CD8-positive, alpha-beta memory T cell (primary cell): ENCODE data around the gene SLC16A3. TPM values are rescaled to one million over a fixed set of nuclear protein-coding genes. Genes with fewer than 3 reads are reported as not detected.
A peak's percentile ranks its signal among the peaks of the same experiment; 100 is the strongest.

ENCODE experiments used
- CTCF ChIA-PET: fragments of 350-600 bp; sonication (Branson Sonifier 250); formaldehyde crosslinking; loops from one replicate; lab custom pipeline; 2021; ENCODE audit warnings: antibody characterized with exemption; lab: Charles Lee
- POLR2A ChIA-PET: fragments of 350-600 bp; sonication (Branson Sonifier 250); formaldehyde crosslinking; loops from one replicate; lab custom pipeline; 2021; ENCODE audit warnings: antibody characterized with exemption; lab: Charles Lee
- DNase-seq, 5 donors: peaks; one replicate each; pipeline versions ENCODE4 v3.0.0 to v3.0.0-alpha.2; 2020 to 2022; ENCODE audit warnings: mixed read lengths in 1 of 5
- H3K27ac ChIP-seq: one replicate; pipeline ENCODE4 v1.7.0; 2013; ENCODE audit warnings: low read depth, mild to moderate bottlenecking, low read length, moderate library complexity
- H3K27me3 ChIP-seq: 2 replicates; pipeline ENCODE4 v1.7.0; 2013; ENCODE audit warnings: low read length, mild to moderate bottlenecking; ENCODE audit not compliant: insufficient read depth, poor library complexity, severe bottlenecking
- H3K36me3 ChIP-seq: 2 replicates; pipeline ENCODE4 v1.7.0; 2013; ENCODE audit warnings: mild to moderate bottlenecking, low read length, moderate library complexity; ENCODE audit not compliant: insufficient read depth
- H3K4me1 ChIP-seq: 2 replicates; pipeline ENCODE4 v1.7.0; 2013; ENCODE audit warnings: mild to moderate bottlenecking, low read length, moderate library complexity; ENCODE audit not compliant: insufficient read depth
- H3K4me3 ChIP-seq: 2 replicates; pipeline ENCODE4 v1.7.0; 2013; ENCODE audit warnings: mild to moderate bottlenecking, low read length
- H3K9me3 ChIP-seq: 2 replicates; pipeline ENCODE4 v1.7.0; 2013; ENCODE audit warnings: mild to moderate bottlenecking, low read length
- H3K27ac Mint-ChIP-seq, 8 donors: one replicate each; pipeline ENCODE4 v1.8.0; 2020 to 2021; ENCODE audit warnings: mixed read lengths in 8 of 8, mild to moderate bottlenecking in 6 of 8, inconsistent platforms in 3 of 8, moderate library complexity in 3 of 8
- H3K27me3 Mint-ChIP-seq, 2 donors: one replicate each; pipeline ENCODE4 v1.8.0; 2020 to 2021; ENCODE audit warnings: mixed read lengths in 2 of 2, mild to moderate bottlenecking in 1 of 2, moderate library complexity in 1 of 2
- H3K36me3 Mint-ChIP-seq, 3 donors: one replicate each; pipeline ENCODE4 v1.8.0; 2020 to 2021; ENCODE audit warnings: mixed read lengths in 3 of 3, inconsistent platforms in 1 of 3, mild to moderate bottlenecking in 1 of 3
- H3K4me1 Mint-ChIP-seq, 3 donors: one replicate each; pipeline ENCODE4 v1.8.0; 2020 to 2021; ENCODE audit warnings: mixed read lengths in 3 of 3, inconsistent platforms in 1 of 3, mild to moderate bottlenecking in 1 of 3
- H3K4me3 Mint-ChIP-seq, 7 donors: one replicate each; pipeline ENCODE4 v1.8.0; 2020 to 2021; ENCODE audit warnings: mixed read lengths in 7 of 7, mild to moderate bottlenecking in 6 of 7, moderate library complexity in 4 of 7, inconsistent platforms in 2 of 7
- H3K9me3 Mint-ChIP-seq, 5 donors: one replicate each; pipeline ENCODE4 v1.8.0; 2020 to 2022; ENCODE audit warnings: mixed read lengths in 5 of 5, mild to moderate bottlenecking in 3 of 5, moderate library complexity in 2 of 5, inconsistent platforms in 1 of 5
- polyA plus RNA-seq: library from polyadenylated mRNA; unstranded; fragments of 300-500 nt; fragmentation: Illumina TruSeq; gene quantifications from one replicate; pipeline ENCODE4 v1.2.3, GENCODE V29; 2021
- total RNA-seq, 2 experiments: library from RNA; stranded (reverse); gene quantifications; one replicate each; pipeline ENCODE4 v1.2.3, GENCODE V29; 2021

The SLC16A3 gene
- total and polyA plus RNA-seq, 3 experiments from 2014 or later = 3.3 to 31.8 (median 27.5) TPM

- DNase-seq = no peak
- POLR2A ChIA-PET = no interaction called here
- H3K9me3 ChIP-seq = no peaks in the 10 kb centered on the region
- peaks cover 12% of the 10 kb centered on the region for H3K4me1 ChIP-seq
- no peaks in the 10 kb centered on the region for H3K36me3 Mint-ChIP-seq
- no peak overlapping the region for H3K4me3 ChIP-seq
- peak overlapping the region in 4 of 8 donors; percentile 27 to 73 (median 68) for H3K27ac Mint-ChIP-seq
- no peaks in the 10 kb centered on the region for H3K27me3 ChIP-seq
- no peaks in the 10 kb centered on the region for H3K9me3 Mint-ChIP-seq
- no peaks in the 10 kb centered on the region for H3K27me3 Mint-ChIP-seq
- no peaks in the 10 kb centered on the region for H3K36me3 ChIP-seq
- H3K4me1 Mint-ChIP-seq = peaks cover 1 to 6% (median 6%) of the 10 kb centered on the region in 3 donors
- H3K4me3 Mint-ChIP-seq = peak overlapping the region in 1 of 7 donors; percentile 62
- no peak overlapping the region for H3K27ac ChIP-seq
- CTCF ChIA-PET = no interaction called here
Measured at GRCh38 chr17:82221341-82221902, 7.4 kb upstream of the SLC16A3 start.

- CTCF ChIA-PET = interaction anchor here (1.5 kb wide), 1 partner anchor 17 kb away, joined by 3 read pairs; no protein-coding TSS in a partner anchor
- H3K27me3 ChIP-seq = no peaks in the 10 kb centered on the region
- H3K27ac ChIP-seq = no peak overlapping the region
- no peaks in the 10 kb centered on the region for H3K9me3 ChIP-seq
- Mint-ChIP-seq H3K27me3 (no peaks in the 10 kb centered on the region), H3K27ac (no peak overlapping the region), H3K4me1 (peaks cover 0 to 8% (median 6%) of the 10 kb centered on the region in 3 donors), H3K36me3 (no peaks in the 10 kb centered on the region), H3K4me3 (no peak overlapping the region), H3K9me3 (no peaks in the 10 kb centered on the region)
- H3K4me1 ChIP-seq = peaks cover 6% of the 10 kb centered on the region
- H3K4me3 ChIP-seq = no peak overlapping the region
- POLR2A ChIA-PET = interaction anchor here (0.6 kb wide), 1 partner anchor 11 kb away, joined by 3 read pairs; no protein-coding TSS in a partner anchor
- DNase-seq = no peak
- no peaks in the 10 kb centered on the region for H3K36me3 ChIP-seq
Measured at GRCh38 chr17:82222816-82223215, 6.0 kb upstream of the SLC16A3 start.

DNA sequence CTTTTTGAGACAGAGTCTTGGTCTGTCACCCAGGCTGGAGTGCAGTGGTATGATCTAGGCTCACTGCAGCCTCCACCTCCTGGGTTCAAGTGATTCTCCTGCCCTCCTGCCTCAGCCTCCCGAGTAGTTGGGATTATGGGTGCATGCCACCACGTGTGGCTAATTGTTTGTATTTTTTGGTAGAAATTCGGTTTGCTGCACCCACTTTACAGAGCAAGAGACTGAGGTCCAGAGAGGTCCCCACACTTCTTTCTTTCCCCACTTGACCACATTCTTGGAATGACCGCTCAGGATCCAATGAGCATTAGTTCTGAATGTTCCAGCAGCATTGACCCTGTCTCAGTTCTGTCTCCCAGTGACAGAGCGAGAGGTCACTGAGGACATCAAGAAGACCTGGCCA lies 5.3 kb upstream of the SLC16A3 start:
- Mint-ChIP-seq H3K4me3 (no peak overlapping the region), H3K27ac (peak overlapping the region in 1 of 8 donors; percentile 32), H3K4me1 (peaks cover 0 to 13% (median 6%) of the 10 kb centered on the region in 3 donors), H3K27me3 (no peaks in the 10 kb centered on the region), H3K9me3 (no peaks in the 10 kb centered on the region), H3K36me3 (no peaks in the 10 kb centered on the region)
- CTCF ChIA-PET = interaction anchor here (1.5 kb wide), 1 partner anchor 17 kb away, joined by 3 read pairs; no protein-coding TSS in a partner anchor
- no peaks in the 10 kb centered on the region for H3K27me3 ChIP-seq
- DNase-seq = no peak
- H3K4me1 ChIP-seq = peaks cover 10% of the 10 kb centered on the region
- H3K36me3 ChIP-seq = no peaks in the 10 kb centered on the region
- no peaks in the 10 kb centered on the region for H3K9me3 ChIP-seq
- no peak overlapping the region for H3K4me3 ChIP-seq
- H3K27ac ChIP-seq = no peak overlapping the region
- POLR2A ChIA-PET = no interaction called here

- POLR2A ChIA-PET = no interaction called here
- H3K9me3 Mint-ChIP-seq = no peaks in the 10 kb centered on the region
- Histone ChIP-seq H3K4me3 (no peak overlapping the region), H3K4me1 (peaks cover 14% of the 10 kb centered on the region), H3K9me3 (no peaks in the 10 kb centered on the region), H3K27me3 (no peaks in the 10 kb centered on the region), H3K36me3 (no peaks in the 10 kb centered on the region), H3K27ac (no peak overlapping the region)
- peaks cover 0 to 16% (median 6%) of the 10 kb centered on the region in 3 donors for H3K4me1 Mint-ChIP-seq
- CTCF ChIA-PET = no interaction called here
- no peak overlapping the region for H3K27ac Mint-ChIP-seq
- no peaks in the 10 kb centered on the region for H3K27me3 Mint-ChIP-seq
- no peak for DNase-seq
- H3K36me3 Mint-ChIP-seq = no peaks in the 10 kb centered on the region
- H3K4me3 Mint-ChIP-seq = no peak overlapping the region
Measured at GRCh38 chr17:82224666-82225065, 4.2 kb upstream of the SLC16A3 start.

GRCh38 chr17:82225368-82226029 lies 3.3 kb upstream of the SLC16A3 start:
- Histone ChIP-seq H3K9me3 (no peaks in the 10 kb centered on the region), H3K4me1 (peaks cover 22% of the 10 kb centered on the region), H3K36me3 (no peaks in the 10 kb centered on the region), H3K27me3 (no peaks in the 10 kb centered on the region), H3K27ac (peak overlapping the region; percentile 54), H3K4me3 (no peak overlapping the region)
- DNase-seq = no peak
- ChIA-PET CTCF (no interaction called here), POLR2A (no interaction called here)
- no peaks in the 10 kb centered on the region for H3K27me3 Mint-ChIP-seq
- no peaks in the 10 kb centered on the region for H3K36me3 Mint-ChIP-seq
- peaks cover 5 to 24% (median 11%) of the 10 kb centered on the region in 3 donors for H3K4me1 Mint-ChIP-seq
- no peaks in the 10 kb centered on the region for H3K9me3 Mint-ChIP-seq
- no peak overlapping the region for H3K27ac Mint-ChIP-seq
- H3K4me3 Mint-ChIP-seq = peak overlapping the region in 1 of 7 donors; percentile 32

- H3K27ac Mint-ChIP-seq = peak overlapping the region in 1 of 8 donors; percentile 54
- Histone ChIP-seq H3K9me3 (no peaks in the 10 kb centered on the region), H3K27ac (peak overlapping the region; percentile 54), H3K4me1 (peaks cover 25% of the 10 kb centered on the region), H3K4me3 (no peak overlapping the region), H3K27me3 (no peaks in the 10 kb centered on the region), H3K36me3 (no peaks in the 10 kb centered on the region)
- H3K27me3 Mint-ChIP-seq = no peaks in the 10 kb centered on the region
- ChIA-PET POLR2A (no interaction called here), CTCF (no interaction called here)
- H3K4me1 Mint-ChIP-seq = peaks cover 5 to 24% (median 11%) of the 10 kb centered on the region in 3 donors
- no peaks in the 10 kb centered on the region for H3K9me3 Mint-ChIP-seq
- H3K36me3 Mint-ChIP-seq = no peaks in the 10 kb centered on the region
- DNase-seq = no peak
- no peak overlapping the region for H3K4me3 Mint-ChIP-seq
Measured at GRCh38 chr17:82226146-82226808, 2.6 kb upstream of the SLC16A3 start.

DNA sequence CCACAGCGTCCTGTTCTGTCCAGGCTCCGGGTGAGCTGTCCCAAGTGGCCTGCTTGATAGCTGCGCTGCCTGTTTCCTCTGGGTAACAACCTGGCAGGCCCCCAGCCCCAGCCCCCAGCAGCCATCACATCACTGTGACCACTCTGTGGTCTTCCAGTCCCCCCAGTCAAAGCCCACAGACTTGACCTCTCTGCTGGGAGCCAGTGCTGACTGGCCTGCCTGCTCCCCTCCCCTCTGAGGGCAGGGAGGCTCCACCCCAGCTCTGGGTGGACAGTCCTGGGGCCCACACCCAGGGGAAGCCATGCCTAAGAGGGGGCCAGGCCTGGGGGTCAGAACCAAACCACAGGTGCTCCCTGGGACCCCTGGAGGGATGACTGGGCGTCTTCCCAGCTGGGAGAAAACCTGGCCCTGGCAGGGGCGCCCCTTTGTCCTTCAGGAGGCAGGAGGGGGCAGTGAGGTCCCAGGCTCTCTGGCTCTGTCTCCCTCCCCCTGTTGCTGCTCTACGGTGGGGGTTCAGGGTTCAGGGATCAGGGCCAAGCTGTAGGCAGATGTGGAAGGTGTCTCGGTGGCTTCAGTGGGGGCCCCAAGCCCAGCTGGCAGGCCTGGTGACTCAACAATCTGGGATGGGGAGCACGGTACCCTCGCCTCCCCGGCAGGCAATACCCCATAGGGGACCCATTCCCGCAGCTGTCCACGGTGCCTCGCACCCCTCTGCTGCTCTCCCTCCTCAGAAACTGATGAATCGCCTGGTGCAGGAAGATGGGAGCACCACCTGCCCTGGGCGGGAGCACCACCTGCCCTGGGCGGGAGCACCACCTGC lies 1.8 kb upstream of the SLC16A3 start:
- no peaks in the 10 kb centered on the region for H3K36me3 Mint-ChIP-seq
- no peaks in the 10 kb centered on the region for H3K27me3 ChIP-seq
- no peaks in the 10 kb centered on the region for H3K36me3 ChIP-seq
- peak overlapping the region in 4 of 7 donors; percentile 33 to 53 (median 44) for H3K4me3 Mint-ChIP-seq
- no peaks in the 10 kb centered on the region for H3K27me3 Mint-ChIP-seq
- CTCF ChIA-PET = no interaction called here
- POLR2A ChIA-PET = no interaction called here
- H3K27ac Mint-ChIP-seq = peak overlapping the region in 7 of 8 donors; percentile 47 to 93 (median 90)
- no peak for DNase-seq
- no peak overlapping the region for H3K4me3 ChIP-seq
- peak overlapping the region; percentile 54 for H3K27ac ChIP-seq
- peaks cover 5 to 24% (median 11%) of the 10 kb centered on the region in 3 donors for H3K4me1 Mint-ChIP-seq
- no peaks in the 10 kb centered on the region for H3K9me3 ChIP-seq
- H3K9me3 Mint-ChIP-seq = no peaks in the 10 kb centered on the region
- peaks cover 31% of the 10 kb centered on the region for H3K4me1 ChIP-seq
